ENCODE data around the gene ABCD4.

GRCh38 chr14:74324931-74325361, 22.2 kb upstream of the ABCD4 start:
- TF ChIP-seq EP300 (IDR thresholded peaks at IDR 0.05) (no peak), CTCF (IDR thresholded peaks at IDR 0.05) (peak in 2 of 4 experiments; percentile 36 to 47), POLR2AphosphoS5 (IDR thresholded peaks at IDR 0.05) (no peak), POLR2A (IDR thresholded peaks at IDR 0.05) (no peak)

All from gastroesophageal sphincter (tissue), 3 donors.